ENCODE measurements around the gene MYRIP.

- TF ChIP-seq TAF1 (IDR thresholded peaks at IDR 0.05; ENCODE audit: borderline replicate concordance, insufficient read depth, low read length): no peak
- TF ChIP-seq POLR2AphosphoS5 (IDR thresholded peaks at IDR 0.05; ENCODE audit: low read depth, low read length): no peak
These were observed 308.7 kb downstream of the MYRIP start for GRCh38 chr3:40118091-40118490.

Data from PFSK-1 (cell line).